Measurements from ENCODE around the gene RHBDL2. TPM values are rescaled to one million over a fixed set of nuclear protein-coding genes. Genes with fewer than 3 reads are reported as not detected.

Gene RHBDL2
- total and polyA plus RNA-seq, 4 donors, result 0.14 to 0.28 (median 0.17) TPM; not detected in 1

- H3K4me1 ChIP-seq (ENCODE audit: control insufficient read depth in 4 of 4, insufficient read depth in 4 of 4, low read length in 3 of 4), result peaks cover 0 to 5% (median 1%) of the 10 kb centered on the region in 4 donors
- H3K36me3 ChIP-seq (ENCODE audit: control insufficient read depth in 4 of 4, insufficient read depth in 3 of 4, low read depth in 1 of 4, low read length in 3 of 4), result peaks cover 8 to 38% (median 25%) of the 10 kb centered on the region in 4 donors
- no peaks in the 10 kb centered on the region for H3K27me3 ChIP-seq (ENCODE audit: control insufficient read depth in 4 of 4, insufficient read depth in 4 of 4, low read length in 3 of 4)
- WGBS, result 88% methylated on average over 4 of the region's 4 CpGs
- no peak overlapping the region for H3K9ac ChIP-seq (ENCODE audit: low read depth in 1 of 2, low read length in 2 of 2)
- no peak for DNase-seq (ENCODE audit: low spot score)
- H3K9me3 ChIP-seq (ENCODE audit: control insufficient read depth in 4 of 4, low read length in 3 of 4), result no peaks in the 10 kb centered on the region
- no peak for TF ChIP-seq HNF4G (IDR thresholded peaks at IDR 0.05)
- TF ChIP-seq JUND (IDR thresholded peaks at IDR 0.05), result no peak
- TF ChIP-seq GABPA (IDR thresholded peaks at IDR 0.05 in 1 of 2, conservative IDR thresholded peaks at IDR 0.05 in 1 of 2), result no peak
- H3K27ac ChIP-seq (ENCODE audit: low read depth in 1 of 2, low read length in 2 of 2), result no peak overlapping the region
- no peak overlapping the region for H3K4me3 ChIP-seq (ENCODE audit: low read depth in 1 of 3, low read length in 3 of 3)
Observed at GRCh38 chr1:38852780-38853179, 88.8 kb downstream of the RHBDL2 start.

- H3K36me3 ChIP-seq (ENCODE audit: control insufficient read depth in 4 of 4, insufficient read depth in 3 of 4, low read depth in 1 of 4, low read length in 3 of 4), result peaks cover 6 to 50% (median 28%) of the 10 kb centered on the region in 4 donors
- DNase-seq (ENCODE audit: low spot score), result no peak
- no peak overlapping the region for H3K4me3 ChIP-seq (ENCODE audit: low read depth in 1 of 3, low read length in 3 of 3)
- TF ChIP-seq FOXA1 (IDR thresholded peaks at IDR 0.05) (no peak), NR2F2 (IDR thresholded peaks at IDR 0.05) (no peak), ZBTB33 (IDR thresholded peaks at IDR 0.05) (no peak), CTCF (IDR thresholded peaks at IDR 0.05; ENCODE audit: low read depth, low read length, missing input control) (no peak), YY1 (IDR thresholded peaks at IDR 0.05) (no peak), REST (IDR thresholded peaks at IDR 0.05) (no peak), FOXA2 (IDR thresholded peaks at IDR 0.05) (no peak), SP1 (IDR thresholded peaks at IDR 0.05) (no peak), JUND (IDR thresholded peaks at IDR 0.05) (no peak), HNF4G (IDR thresholded peaks at IDR 0.05) (no peak), GABPA (IDR thresholded peaks at IDR 0.05 in 1 of 2, conservative IDR thresholded peaks at IDR 0.05 in 1 of 2) (no peak)
- TF ChIP-seq, protein P1, sequence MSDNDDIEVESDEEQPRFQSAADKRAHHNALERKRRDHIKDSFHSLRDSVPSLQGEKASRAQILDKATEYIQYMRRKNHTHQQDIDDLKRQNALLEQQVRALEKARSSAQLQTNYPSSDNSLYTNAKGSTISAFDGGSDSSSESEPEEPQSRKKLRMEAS (IDR thresholded peaks at IDR 0.05), result no peak
- no peaks in the 10 kb centered on the region for H3K9me3 ChIP-seq (ENCODE audit: control insufficient read depth in 4 of 4, low read length in 3 of 4)
- no peaks in the 10 kb centered on the region for H3K27me3 ChIP-seq (ENCODE audit: control insufficient read depth in 4 of 4, insufficient read depth in 4 of 4, low read length in 3 of 4)
- no peaks in the 10 kb centered on the region for H3K4me1 ChIP-seq (ENCODE audit: control insufficient read depth in 4 of 4, insufficient read depth in 4 of 4, low read length in 3 of 4)
- 76% methylated on average over 1 of the region's 1 CpG for WGBS
- H3K9ac ChIP-seq (ENCODE audit: low read depth in 1 of 2, low read length in 2 of 2), result no peak overlapping the region
- no peak overlapping the region for H3K27ac ChIP-seq (ENCODE audit: low read depth in 1 of 2, low read length in 2 of 2)
Observed at GRCh38 chr1:38848071-38848470, 93.6 kb downstream of the RHBDL2 start.
